GM12874 (cell line): ENCODE measurements around the gene GFM1.

Source experiments
- CTCF ChIP-seq: IDR thresholded peaks from 2 replicates; pipeline ENCODE4 v1.5.1; 2011; ENCODE audit warnings: low read depth, mild to moderate bottlenecking, control low read depth, low read length, moderate library complexity; ENCODE audit not compliant: insufficient read depth

GFM1 gene

DNA sequence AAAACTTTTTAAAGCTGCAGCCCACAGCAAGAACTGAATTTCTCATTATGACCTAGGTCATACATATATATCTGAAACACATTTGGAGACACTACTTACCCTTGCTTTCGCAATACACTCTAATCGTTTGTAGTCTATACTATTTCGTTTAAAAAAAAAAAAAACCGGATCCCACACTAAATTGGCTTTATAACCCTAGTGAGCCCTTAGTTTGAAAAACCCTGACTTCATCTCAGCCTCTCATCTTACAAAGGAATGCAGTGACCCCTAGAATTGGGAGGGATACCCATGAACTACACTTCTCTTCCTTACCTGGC is 83.7 kb downstream of the GFM1 start:
- no peak for TF ChIP-seq CTCF

DNA sequence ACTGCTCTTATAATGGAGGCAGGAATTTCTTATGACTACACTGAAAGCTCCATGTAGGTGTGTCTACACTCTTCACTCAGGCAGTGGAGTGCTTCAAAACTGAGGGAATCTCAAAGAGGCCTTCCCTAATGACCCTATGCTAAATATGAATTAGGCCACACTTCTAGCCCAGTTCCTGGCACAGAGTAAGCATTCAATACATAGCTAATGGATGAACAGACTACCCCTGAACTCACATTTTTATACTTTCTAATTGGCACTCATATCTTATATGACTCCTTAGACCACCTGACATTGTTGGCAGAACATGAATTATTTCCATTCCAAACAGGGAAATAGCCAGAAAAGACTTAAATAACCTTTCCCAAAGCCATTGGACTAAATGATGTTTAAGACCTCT is 84.5 kb downstream of the GFM1 start:
- TF ChIP-seq CTCF, result no peak

GRCh38 chr3:158731486-158731885 is 87.2 kb downstream of the GFM1 start:
- TF ChIP-seq CTCF, result no peak

- TF ChIP-seq CTCF, result no peak
These were observed 87.9 kb downstream of the GFM1 start, which contains the start of gene RARRES1 for GRCh38 chr3:158731938-158732855. RARRES1 (minus strand) TSS chr3:158732457; CDS start chr3:158732415, 42 bp downstream.

GRCh38 chr3:158732856-158733200 is 88.5 kb downstream of the GFM1 start:
- no peak for TF ChIP-seq CTCF

- TF ChIP-seq CTCF, result no peak
These were observed 89.3 kb downstream of the GFM1 start for GRCh38 chr3:158733656-158734055.

DNA sequence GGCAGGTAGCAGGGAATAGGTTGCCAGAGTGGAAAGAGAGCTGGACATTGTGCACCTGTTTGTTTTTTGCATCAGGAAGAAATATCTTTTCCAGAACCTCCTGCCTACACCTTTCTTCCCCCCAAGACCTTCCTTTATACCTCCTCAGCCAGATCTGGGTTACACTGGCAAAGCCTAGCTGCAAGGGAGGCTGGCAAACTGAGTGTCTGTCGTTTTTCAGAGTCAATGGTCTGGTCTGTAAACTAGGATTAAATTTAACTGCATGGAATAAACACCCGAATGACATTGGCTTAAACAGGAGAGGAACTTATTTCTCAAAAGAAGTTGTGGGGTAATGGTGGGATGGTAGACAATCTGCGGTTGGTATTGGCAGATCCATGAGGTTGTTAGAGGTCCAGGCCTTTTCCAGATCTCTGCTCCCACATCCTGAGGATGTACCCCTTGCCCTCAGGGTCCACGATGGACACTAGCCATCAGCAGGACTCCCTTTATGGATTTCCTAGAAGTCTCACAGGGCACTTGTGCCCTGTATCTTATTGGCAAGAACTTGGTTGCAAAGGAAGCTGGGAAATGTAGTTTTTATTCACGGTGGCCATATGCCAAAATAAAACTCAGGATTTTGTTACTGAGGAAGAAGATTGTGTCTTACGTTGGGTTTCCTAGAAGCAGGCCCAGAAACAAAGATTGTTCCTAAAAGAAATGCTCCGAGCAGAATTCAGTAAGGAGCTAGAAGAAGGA is 91.1 kb downstream of the GFM1 start:
- TF ChIP-seq CTCF, result no peak
